ENCODE data around the gene ASCC1.

ASCC1 gene

GRCh38 chr10:72066318-72067284 lies 149.5 kb downstream of the ASCC1 start:
- DNase-seq (ENCODE audit: low read depth): no peak

GRCh38 chr10:72065439-72066025 lies 150.5 kb downstream of the ASCC1 start:
- DNase-seq (ENCODE audit: low read depth): no peak

DNA sequence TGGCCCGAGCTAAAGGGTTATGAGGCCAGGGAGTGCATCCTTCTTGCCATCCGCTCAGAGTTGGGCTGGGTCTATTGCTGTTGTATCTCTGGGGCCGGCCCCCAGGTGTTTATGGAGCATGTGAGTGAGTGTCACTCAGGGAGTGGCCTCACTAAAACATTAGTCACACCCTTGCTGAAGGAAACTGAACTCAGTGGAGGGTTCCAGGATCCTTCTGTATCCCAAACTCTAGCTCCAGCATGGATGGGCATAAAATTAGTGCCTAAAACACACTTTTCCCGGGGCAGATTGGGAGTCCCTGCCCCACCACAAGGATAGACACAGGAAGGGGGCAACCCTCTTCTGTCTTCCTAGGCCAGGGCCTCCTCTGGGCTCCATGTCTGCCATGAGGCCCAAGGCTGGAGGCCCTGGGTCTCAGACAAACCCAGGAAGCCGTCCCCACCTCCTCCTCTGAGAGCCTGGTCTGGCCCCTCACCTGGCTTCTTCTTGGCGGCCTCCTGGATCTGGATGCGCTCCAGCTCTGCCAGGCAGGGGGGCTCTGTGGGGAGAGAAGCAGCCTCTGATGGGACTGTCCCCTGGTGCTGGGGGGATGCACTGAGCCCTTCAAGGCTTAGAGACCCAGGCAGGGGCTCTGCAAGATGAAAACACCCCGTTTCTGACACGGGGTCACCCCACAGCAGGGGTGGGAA lies 152.2 kb downstream of the ASCC1 start:
- no peak for DNase-seq (ENCODE audit: low read depth)

GRCh38 chr10:72062832-72063702 lies 153.0 kb downstream of the ASCC1 start:
- DNase-seq (ENCODE audit: low read depth): no peak

DNA sequence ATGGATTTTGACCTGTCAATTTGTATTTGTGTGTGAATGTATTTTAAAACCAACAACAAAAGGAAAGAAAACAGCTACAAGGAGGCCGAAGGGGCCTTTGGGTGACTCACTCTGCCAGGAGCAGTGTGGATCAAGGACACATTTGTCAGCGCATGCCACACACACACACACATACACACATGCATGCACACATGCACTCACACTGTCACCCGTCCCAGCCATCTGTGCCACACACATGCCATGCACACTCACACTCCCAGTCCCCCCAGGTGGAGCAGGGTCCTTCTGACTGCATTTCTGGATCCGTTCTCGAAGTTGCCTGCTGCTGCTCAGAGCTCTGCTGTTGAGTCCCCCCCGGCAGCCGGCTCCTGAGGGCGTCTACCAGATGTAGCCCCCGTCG lies 153.7 kb downstream of the ASCC1 start:
- DNase-seq (ENCODE audit: low read depth): no peak

GRCh38 chr10:72061930-72062329 lies 154.1 kb downstream of the ASCC1 start:
- no peak for DNase-seq (ENCODE audit: low read depth)

- DNase-seq (ENCODE audit: low read depth): no peak
Observed at GRCh38 chr10:72061491-72061890, 154.6 kb downstream of the ASCC1 start.

DNA sequence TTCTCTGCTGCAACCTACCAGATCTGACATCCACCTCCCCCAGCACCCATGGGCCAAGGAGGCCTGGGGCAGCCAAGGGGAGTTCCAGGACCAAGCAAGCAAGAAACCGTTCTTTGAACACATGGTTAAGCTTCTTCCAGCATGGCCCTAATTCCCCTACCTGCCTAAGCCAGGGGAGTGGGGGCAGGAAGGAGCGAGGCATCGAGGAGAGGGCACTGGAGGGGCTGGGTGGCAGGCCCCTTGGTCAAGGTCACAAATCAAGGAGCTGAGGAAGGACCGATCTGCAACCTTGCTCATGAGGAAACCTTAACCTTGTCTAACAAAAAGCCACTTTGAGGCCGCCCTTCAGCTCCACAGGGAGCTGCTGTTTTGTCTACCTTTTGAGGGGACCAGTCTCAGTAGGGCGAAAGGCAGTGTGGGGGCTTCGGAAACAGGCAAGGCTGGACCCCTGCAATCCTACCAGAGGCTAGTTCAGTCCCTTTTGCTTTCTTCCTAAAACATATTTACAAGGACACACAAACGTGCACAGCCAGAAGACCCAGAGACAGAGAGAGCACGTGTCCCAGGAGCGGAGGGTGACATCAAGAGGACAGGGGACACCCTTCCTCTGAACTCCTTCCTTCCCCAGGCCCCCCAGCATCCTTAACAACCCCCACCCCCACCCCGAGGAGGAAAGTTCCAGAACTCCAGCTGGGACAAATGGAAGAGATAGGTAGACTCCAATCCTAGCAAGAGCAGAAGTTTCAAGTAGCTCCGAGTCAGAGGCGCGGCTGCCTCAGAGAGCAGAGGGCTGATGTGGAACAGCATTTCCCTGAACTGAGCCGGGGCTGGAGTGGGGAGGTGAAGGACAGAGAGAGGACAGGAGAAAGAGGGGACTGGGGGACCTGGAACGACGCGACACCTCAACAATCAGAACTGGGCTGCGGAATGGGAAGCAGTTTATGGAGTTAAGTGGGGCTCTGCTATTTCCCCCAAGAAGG lies 155.9 kb downstream of the ASCC1 start:
- no peak for DNase-seq (ENCODE audit: low read depth)

DNA sequence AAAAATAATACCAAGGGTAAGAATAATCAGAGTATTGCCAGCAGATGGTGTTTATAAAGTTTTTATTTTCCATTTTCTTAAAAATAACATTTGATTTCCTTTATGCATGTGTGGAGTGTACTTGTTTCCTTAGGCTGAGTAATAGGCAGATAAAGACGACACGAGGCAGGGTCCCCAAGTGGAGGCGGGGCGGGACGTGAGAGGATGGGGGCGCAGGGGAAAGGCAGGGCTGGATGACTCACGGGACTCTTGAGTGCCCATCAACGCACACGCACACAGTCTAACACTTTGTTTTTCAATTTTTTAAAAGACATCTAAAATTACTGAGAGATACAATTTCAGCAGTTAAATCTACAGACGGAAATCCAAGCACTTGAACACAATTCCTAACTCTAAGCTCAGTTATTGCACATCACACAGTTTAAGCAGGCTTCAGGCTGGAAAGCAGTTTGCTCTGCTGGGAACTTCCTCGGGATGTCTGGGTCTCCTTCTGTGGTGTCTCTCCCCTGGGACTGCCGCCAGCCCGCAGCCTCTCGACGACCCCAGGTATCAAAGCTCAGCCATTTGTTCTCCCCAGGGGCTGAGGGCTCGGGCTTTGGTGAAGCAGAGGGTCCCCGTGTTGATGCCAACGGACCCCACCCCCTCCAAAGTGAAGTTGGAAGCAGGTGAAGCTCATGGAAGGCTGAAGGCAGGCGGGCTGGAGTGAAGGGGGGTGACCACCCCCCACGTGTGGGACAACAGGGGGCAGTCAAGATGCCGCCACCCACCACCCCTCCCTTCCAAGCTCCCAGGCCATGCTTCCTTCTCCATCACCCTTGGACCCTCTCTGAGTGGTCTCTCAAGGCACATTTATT lies 156.9 kb downstream of the ASCC1 start:
- DNase-seq (ENCODE audit: low read depth): no peak

DNA sequence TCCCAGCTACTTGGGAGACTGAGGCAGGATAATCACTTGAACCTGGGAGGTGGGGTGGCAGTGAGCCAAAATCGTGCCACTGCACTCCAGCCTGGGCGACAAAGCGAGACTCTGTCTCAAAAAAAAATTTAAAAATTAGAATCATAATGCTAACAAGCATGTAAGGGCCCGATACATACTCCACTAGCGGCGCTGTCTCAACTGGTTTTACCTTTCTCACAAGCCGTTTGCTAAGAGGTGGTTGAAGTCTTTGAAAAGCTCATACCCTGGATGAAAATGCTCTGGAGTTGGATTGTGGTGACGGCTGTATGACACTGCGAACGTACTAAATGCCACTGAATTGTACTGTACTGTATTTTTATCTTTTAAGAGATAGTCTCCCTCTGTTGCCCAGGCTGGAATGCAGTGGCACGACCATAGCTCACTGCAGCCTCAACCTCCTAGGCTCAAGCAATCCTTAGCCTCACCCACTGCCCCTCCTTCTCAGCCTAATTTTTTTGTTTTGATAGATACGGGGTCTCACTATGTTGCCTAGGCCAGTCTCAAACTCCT lies 157.7 kb downstream of the ASCC1 start:
- no peak for DNase-seq (ENCODE audit: low read depth)

DNA sequence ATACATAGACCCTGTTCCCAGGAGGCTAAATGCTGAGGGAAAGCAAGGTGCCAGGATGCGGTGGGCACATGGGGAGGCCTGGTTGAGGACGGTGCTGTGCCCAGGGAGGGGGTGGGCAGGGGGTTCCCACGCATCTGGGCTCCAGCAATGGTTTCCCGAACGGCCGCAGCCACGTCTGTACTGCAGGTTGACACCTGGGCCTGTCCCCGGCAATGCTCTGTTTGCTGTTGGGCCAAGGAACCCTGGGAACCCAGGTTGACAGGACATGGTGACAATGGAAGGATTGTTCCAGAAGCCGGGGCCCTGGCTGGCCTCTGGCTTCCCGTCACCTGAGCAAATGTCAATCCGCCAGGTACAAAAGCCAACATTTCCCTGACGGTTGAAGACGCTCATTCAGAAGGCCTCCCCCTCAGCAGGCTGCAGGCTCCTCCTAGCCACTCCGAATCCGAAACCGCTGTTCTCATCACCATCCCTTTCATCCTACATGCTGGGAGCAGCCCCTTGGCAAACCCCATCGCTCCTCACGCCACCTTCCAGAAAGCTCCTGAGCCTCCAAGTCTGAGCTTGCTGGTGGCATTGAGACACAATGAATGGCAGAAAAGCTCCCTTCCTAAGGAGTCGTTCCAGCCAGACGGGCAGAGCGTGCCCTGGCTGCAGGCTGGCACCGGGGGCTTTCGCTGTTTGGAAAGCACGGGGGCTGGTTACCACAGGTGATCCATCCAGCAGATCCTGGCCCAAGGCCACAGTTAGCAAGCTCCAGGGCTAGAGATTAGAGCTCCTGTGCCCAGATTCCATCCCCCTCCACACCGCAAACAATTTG lies 158.9 kb downstream of the ASCC1 start:
- DNase-seq (ENCODE audit: low read depth): no peak

- DNase-seq (ENCODE audit: low read depth): no peak
Observed at GRCh38 chr10:72056113-72056512, 160.0 kb downstream of the ASCC1 start.

- DNase-seq (ENCODE audit: low read depth): no peak
Observed at GRCh38 chr10:72053690-72054089, 162.4 kb downstream of the ASCC1 start.

DNA sequence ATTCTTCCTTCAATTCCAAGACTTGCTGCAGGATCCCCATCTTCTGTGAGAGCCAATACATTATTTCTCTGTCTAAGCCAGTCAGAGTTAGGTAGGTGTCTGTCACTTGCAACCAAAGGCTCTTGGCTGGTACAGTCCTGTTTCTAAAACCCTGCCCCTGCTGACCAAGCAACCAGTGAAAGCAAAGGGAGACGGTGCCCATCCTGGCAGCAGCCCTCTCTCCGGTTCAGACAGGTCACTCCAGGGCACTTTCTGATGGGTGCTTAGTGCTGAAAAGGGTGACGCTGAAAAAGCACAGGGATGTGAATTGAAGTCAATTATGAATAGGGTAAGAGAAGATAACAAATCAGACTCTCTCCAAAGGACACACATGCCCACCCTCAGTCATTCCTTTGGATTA lies 165.2 kb downstream of the ASCC1 start:
- DNase-seq (ENCODE audit: low read depth): no peak

- DNase-seq (ENCODE audit: low read depth): no peak
Observed at GRCh38 chr10:72049969-72050781, 165.9 kb downstream of the ASCC1 start.

DNA sequence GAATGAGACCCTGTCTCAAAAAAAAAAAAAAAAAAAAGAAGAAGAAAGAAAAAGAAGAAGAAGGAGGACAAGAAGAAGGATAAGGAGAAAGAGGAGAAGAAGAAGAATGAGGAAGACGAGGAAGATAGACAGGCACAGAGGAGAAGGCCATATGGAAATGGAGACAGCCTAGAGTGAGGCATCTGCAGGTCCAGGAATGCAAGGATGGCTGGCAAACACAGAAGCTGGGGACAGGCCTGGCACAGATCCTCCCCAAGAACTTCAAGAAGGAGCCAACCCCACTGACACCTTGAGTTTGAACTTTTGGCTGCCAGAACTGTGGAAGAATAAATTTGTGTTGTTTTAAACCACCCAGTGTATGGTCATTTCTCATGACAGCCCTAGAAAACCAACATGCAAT lies 166.6 kb downstream of the ASCC1 start:
- DNase-seq (ENCODE audit: low read depth): no peak

- peak; percentile 86 for DNase-seq (ENCODE audit: low read depth)
Observed at GRCh38 chr10:72048450-72049124, 167.5 kb downstream of the ASCC1 start.
